Middle frontal gyrus (tissue), 1 donor: ENCODE measurements around the gene IFI16.
"Not testable (repeated sequence)": the region's sequence is repeated elsewhere in the genome, so short reads cannot be mapped to it uniquely, and the experiment has no call there.

Source experiments
- DNase-seq: peaks from one replicate; pipeline ENCODE4 v3.0.0-alpha.2; 2015; ENCODE audit warnings: low spot score; ENCODE audit errors: extremely low spot score

Gene IFI16

DNA sequence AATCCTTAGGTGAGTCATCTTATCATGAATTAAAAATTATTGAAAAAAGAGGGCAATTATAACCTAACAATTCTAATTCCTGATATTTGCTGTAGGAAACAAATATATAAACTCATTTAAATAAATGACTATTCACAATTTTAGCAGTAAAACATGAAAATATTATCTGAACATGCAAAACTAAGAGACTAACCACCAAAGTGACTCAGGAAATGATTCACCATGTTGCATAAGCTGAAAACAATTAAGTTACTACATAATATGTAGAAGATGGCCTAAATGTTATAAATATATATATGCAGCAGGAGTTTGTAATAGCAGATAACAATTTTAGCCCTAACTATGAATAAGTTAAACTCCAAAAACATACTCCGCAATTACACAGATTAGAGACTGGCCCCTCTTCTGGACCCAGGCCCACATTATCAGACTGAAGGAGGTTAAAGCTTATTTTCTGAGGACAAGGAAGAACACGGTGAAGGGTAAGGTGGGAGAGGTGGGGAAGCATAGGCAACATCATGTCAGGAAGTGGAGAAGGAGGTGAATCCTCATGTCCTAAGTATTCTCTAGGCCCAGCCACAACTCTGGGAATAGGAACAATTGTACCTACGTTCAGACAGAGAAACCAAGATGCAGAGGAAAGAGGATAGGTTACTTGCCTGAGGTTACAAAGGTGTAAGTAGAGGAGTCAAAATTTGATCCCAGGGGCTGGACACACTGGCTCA is 82.5 kb downstream of the IFI16 start:
- no peak for DNase-seq

DNA sequence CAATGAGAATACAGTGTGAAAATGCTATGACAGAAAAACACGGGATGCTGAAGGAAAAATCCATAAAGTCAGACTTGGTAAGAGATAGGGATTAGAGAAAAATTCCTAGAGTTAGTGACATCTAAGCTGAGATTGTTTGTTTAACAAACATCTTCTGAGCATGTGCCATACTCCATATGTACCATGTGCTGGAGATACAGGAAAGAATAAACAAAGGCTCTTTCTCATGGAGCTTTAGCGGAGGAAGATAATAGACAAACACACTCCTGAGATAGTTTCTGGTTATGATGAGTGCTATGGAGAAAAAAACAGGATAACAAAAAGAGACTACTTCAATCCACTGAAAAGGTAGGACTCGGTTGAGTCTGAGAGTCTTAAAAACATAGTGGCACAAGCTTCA is 88.9 kb downstream of the IFI16 start:
- DNase-seq: no peak

DNA sequence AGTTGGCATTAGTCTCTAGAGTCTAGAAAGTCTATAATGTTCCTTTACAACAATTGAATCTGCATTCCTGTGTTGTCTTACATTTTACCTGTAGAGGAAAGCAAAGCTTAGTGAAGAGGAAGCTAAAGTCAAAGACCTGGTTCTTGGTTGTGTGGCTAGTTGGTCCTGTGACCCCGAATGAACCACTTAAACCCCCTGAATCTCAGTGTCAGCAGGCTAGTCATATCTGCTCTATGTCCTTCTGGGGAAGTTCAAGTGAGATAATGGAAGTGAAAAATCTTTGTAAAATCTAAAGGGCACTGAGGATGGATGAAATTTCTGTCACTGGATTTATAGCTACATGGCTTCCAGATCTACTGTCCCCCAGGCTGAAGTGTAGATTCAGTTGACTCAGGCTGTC is 90.9 kb downstream of the IFI16 start:
- no peak for DNase-seq

DNA sequence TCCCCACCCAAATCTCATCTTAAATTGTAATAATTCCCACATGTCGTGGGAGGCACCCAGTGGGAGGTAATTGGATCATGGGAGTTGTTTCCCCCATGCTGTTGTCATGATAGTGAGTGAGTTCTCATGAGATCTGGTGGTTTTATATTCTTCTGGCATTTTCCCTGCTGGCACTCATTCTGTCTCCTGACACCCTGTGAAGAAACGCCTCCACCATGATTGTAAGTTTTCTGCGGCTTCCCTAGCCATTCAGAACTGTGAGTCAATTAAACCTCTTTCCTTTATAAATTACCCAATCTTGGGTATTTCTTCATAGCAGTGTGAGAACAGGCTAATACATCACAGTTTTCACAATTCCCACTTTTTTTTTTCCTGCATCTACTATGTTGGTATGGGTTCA is 93.3 kb downstream of the IFI16 start:
- not testable (repeated sequence) for DNase-seq
